Activated T-helper 2 cell treated with anti-CD3 and anti-CD28 coated beads, Interferon-gamma antibody, Interleukin-2, Interleukin-4, amounts not matched to agents 10 μg/mL and 5 μg/mL and 100 μg/mL, durations not matched to agents 14 hours and 24 hours and 36 hours (primary cell): ENCODE results near the gene GRIK5. TPM values are rescaled to one million over a fixed set of nuclear protein-coding genes. Genes with fewer than 3 reads are reported as not detected.
A peak's percentile ranks its signal among the peaks of the same experiment; 100 is the strongest.

Experiments
- DNase-seq: peaks from one replicate; pipeline ENCODE4 v3.0.0; 2021; ENCODE audit warnings: low spot score
- H3K27ac Mint-ChIP-seq: one replicate; pipeline ENCODE4 v1.8.0; 2021; ENCODE audit warnings: mixed read lengths
- H3K27me3 Mint-ChIP-seq: one replicate; pipeline ENCODE4 v1.8.0; 2021; ENCODE audit warnings: low read depth, mixed read lengths
- H3K36me3 Mint-ChIP-seq: one replicate; pipeline ENCODE4 v1.8.0; 2021; ENCODE audit warnings: low read depth, mixed read lengths
- H3K4me1 Mint-ChIP-seq: one replicate; pipeline ENCODE4 v1.8.0; 2021; ENCODE audit warnings: low read depth, mixed read lengths
- H3K4me3 Mint-ChIP-seq: one replicate; pipeline ENCODE4 v1.8.0; 2021; ENCODE audit warnings: low read depth, mild to moderate bottlenecking, moderate library complexity, mixed read lengths
- H3K9me3 Mint-ChIP-seq: one replicate; pipeline ENCODE4 v1.8.0; 2021; ENCODE audit warnings: mixed read lengths
- intact Hi-C: fragments of 100-400 bp; cut with micrococcal nuclease; formaldehyde crosslinking; loops from one replicate; pipeline ENCODE4 v1.15.1; 2023
- total RNA-seq: library from RNA; stranded (reverse); gene quantifications from 2 replicates; pipeline ENCODE4 v1.2.3, GENCODE V29; 2022

GRIK5 gene
- total RNA-seq, 1 donor from 2014 or later, result 3.3 TPM

- peaks cover 40% of the 10 kb centered on the region for H3K36me3 Mint-ChIP-seq
These were observed 21.3 kb upstream of the GRIK5 start for GRCh38 chr19:42091300-42091699.

GRCh38 chr19:42090672-42091071, 20.7 kb upstream of the GRIK5 start:
- Mint-ChIP-seq H3K27ac (no peak overlapping the region), H3K9me3 (no peaks in the 10 kb centered on the region), H3K4me3 (no peak overlapping the region), H3K27me3 (no peaks in the 10 kb centered on the region), H3K4me1 (peaks cover 17% of the 10 kb centered on the region), H3K36me3 (peaks cover 38% of the 10 kb centered on the region)
- no peak for DNase-seq
- intact Hi-C loops, result no loop called here

More at GRCh38 chr19:42091300-42091699, 21.3 kb upstream of the GRIK5 start:
- no peaks in the 10 kb centered on the region for H3K9me3 Mint-ChIP-seq
- H3K4me1 Mint-ChIP-seq, result peaks cover 17% of the 10 kb centered on the region
- H3K27me3 Mint-ChIP-seq, result no peaks in the 10 kb centered on the region
- intact Hi-C loops, result no loop called here
- H3K4me3 Mint-ChIP-seq, result no peak overlapping the region
- DNase-seq, result no peak
- H3K27ac Mint-ChIP-seq, result no peak overlapping the region

GRCh38 chr19:42089772-42090171, 19.8 kb upstream of the GRIK5 start:
- Mint-ChIP-seq H3K27me3 (no peaks in the 10 kb centered on the region), H3K4me3 (no peak overlapping the region), H3K9me3 (no peaks in the 10 kb centered on the region), H3K36me3 (peaks cover 34% of the 10 kb centered on the region), H3K4me1 (peaks cover 17% of the 10 kb centered on the region), H3K27ac (no peak overlapping the region)
- intact Hi-C loops, result no loop called here
- DNase-seq, result no peak

- Mint-ChIP-seq H3K36me3 (peaks cover 29% of the 10 kb centered on the region), H3K9me3 (no peaks in the 10 kb centered on the region), H3K4me3 (no peak overlapping the region), H3K27me3 (no peaks in the 10 kb centered on the region), H3K4me1 (peaks cover 17% of the 10 kb centered on the region), H3K27ac (no peak overlapping the region)
- DNase-seq, result no peak
- intact Hi-C loops, result no loop called here
These were observed 19.3 kb upstream of the GRIK5 start for GRCh38 chr19:42089191-42089750.

GRCh38 chr19:42088471-42089190, 18.6 kb upstream of the GRIK5 start:
- no peaks in the 10 kb centered on the region for H3K27me3 Mint-ChIP-seq
- H3K9me3 Mint-ChIP-seq, result no peaks in the 10 kb centered on the region
- H3K36me3 Mint-ChIP-seq, result peaks cover 30% of the 10 kb centered on the region
- H3K4me3 Mint-ChIP-seq, result no peak overlapping the region
- intact Hi-C loops, result no loop called here
- DNase-seq, result no peak
- H3K4me1 Mint-ChIP-seq, result peaks cover 17% of the 10 kb centered on the region
- peak overlapping the region; percentile 22 for H3K27ac Mint-ChIP-seq

GRCh38 chr19:42086770-42087550, 17.0 kb upstream of the GRIK5 start:
- Mint-ChIP-seq H3K36me3 (peaks cover 27% of the 10 kb centered on the region), H3K27ac (no peak overlapping the region), H3K9me3 (no peaks in the 10 kb centered on the region), H3K4me3 (no peak overlapping the region), H3K4me1 (peaks cover 17% of the 10 kb centered on the region), H3K27me3 (no peaks in the 10 kb centered on the region)
- DNase-seq, result no peak
- intact Hi-C loops, result no loop called here

- H3K4me1 Mint-ChIP-seq, result peaks cover 22% of the 10 kb centered on the region
- intact Hi-C loops, result no loop called here
- H3K4me3 Mint-ChIP-seq, result no peak overlapping the region
- peak overlapping the region; percentile 5 for H3K27ac Mint-ChIP-seq
- no peaks in the 10 kb centered on the region for H3K27me3 Mint-ChIP-seq
- H3K36me3 Mint-ChIP-seq, result peaks cover 34% of the 10 kb centered on the region
- no peak for DNase-seq
- H3K9me3 Mint-ChIP-seq, result no peaks in the 10 kb centered on the region
These were observed 16.3 kb upstream of the GRIK5 start for GRCh38 chr19:42086188-42086736.

- DNase-seq, result no peak
- no peaks in the 10 kb centered on the region for H3K9me3 Mint-ChIP-seq
- H3K4me3 Mint-ChIP-seq, result no peak overlapping the region
- H3K36me3 Mint-ChIP-seq, result peaks cover 34% of the 10 kb centered on the region
- H3K27ac Mint-ChIP-seq, result no peak overlapping the region
- peaks cover 11% of the 10 kb centered on the region for H3K4me1 Mint-ChIP-seq
- intact Hi-C loops, result no loop called here
- no peaks in the 10 kb centered on the region for H3K27me3 Mint-ChIP-seq
These were observed 13.5 kb upstream of the GRIK5 start for GRCh38 chr19:42083537-42083936.

- H3K9me3 Mint-ChIP-seq, result no peaks in the 10 kb centered on the region
- no peak overlapping the region for H3K27ac Mint-ChIP-seq
- intact Hi-C loops, result no loop called here
- DNase-seq, result no peak
- H3K36me3 Mint-ChIP-seq, result peaks cover 50% of the 10 kb centered on the region
- no peaks in the 10 kb centered on the region for H3K27me3 Mint-ChIP-seq
- H3K4me3 Mint-ChIP-seq, result no peak overlapping the region
- H3K4me1 Mint-ChIP-seq, result peaks cover 26% of the 10 kb centered on the region
These were observed 11.7 kb upstream of the GRIK5 start for GRCh38 chr19:42081584-42082203.

GRCh38 chr19:42080764-42081375, 10.9 kb upstream of the GRIK5 start:
- Mint-ChIP-seq H3K27ac (no peak overlapping the region), H3K4me3 (no peak overlapping the region), H3K27me3 (no peaks in the 10 kb centered on the region), H3K36me3 (peaks cover 50% of the 10 kb centered on the region), H3K4me1 (peaks cover 29% of the 10 kb centered on the region), H3K9me3 (no peaks in the 10 kb centered on the region)
- intact Hi-C loops, result no loop called here
- no peak for DNase-seq

- DNase-seq, result no peak
- peaks cover 47% of the 10 kb centered on the region for H3K36me3 Mint-ChIP-seq
These were observed 10.1 kb upstream of the GRIK5 start for GRCh38 chr19:42079886-42080763.

More at GRCh38 chr19:42079886-42080763, 10.1 kb upstream of the GRIK5 start:
- Mint-ChIP-seq H3K27ac (no peak overlapping the region), H3K4me3 (no peak overlapping the region), H3K4me1 (peaks cover 33% of the 10 kb centered on the region), H3K9me3 (no peaks in the 10 kb centered on the region), H3K27me3 (no peaks in the 10 kb centered on the region)
- intact Hi-C loops, result no loop called here
